Colonic mucosa (tissue), 4 donors: ENCODE results near the gene DDX39A. TPM values are rescaled to one million over a fixed set of nuclear protein-coding genes. Genes with fewer than 3 reads are reported as not detected.
"Not testable (repeated sequence)": the region's sequence is repeated elsewhere in the genome, so short reads cannot be mapped to it uniquely, and the experiment has no call there.

Source experiments
- DNase-seq: peaks from one replicate; pipeline ENCODE4 v3.0.0-alpha.2; 2020
- H3K27ac ChIP-seq: fragments of 200-600 bp; one replicate; pipeline ENCODE4 v1.8.0; 2021
- H3K27me3 ChIP-seq: fragments of 200-600 bp; one replicate; pipeline ENCODE4 v1.8.0; 2021
- H3K36me3 ChIP-seq: fragments of 200-600 bp; one replicate; pipeline ENCODE4 v1.8.0; 2021
- H3K4me1 ChIP-seq: fragments of 200-600 bp; one replicate; pipeline ENCODE4 v1.8.0; 2021; ENCODE audit warnings: mild to moderate bottlenecking
- H3K4me3 ChIP-seq: fragments of 200-600 bp; one replicate; pipeline ENCODE4 v1.8.0; 2021
- H3K9ac ChIP-seq, 2 donors: one replicate each; pipeline ENCODE4 v1.7.0; 2013; ENCODE audit warnings: control low read depth in 2 of 2, low read depth in 2 of 2, low read length in 2 of 2
- H3K9me3 ChIP-seq: fragments of 200-600 bp; one replicate; pipeline ENCODE4 v1.8.0; 2021
- intact Hi-C: fragments of 100-400 bp; cut with DNase I; formaldehyde crosslinking; loops from one replicate; pipeline ENCODE4 v1.14.1; 2022
- total RNA-seq, 2 donors: library from RNA; stranded (reverse); fragmentation: NEBNext Ultra II Directional in 1 of 2; extraction: Animal tissue kit (Norgen Biotek cat#: 25700) in 1 of 2; gene quantifications; one replicate each; pipeline ENCODE4 v1.2.1, GENCODE V29; 2021
- TF ChIP-seq, protein P1 (sequence below): fragments of 200-600 bp; IDR thresholded peaks from one replicate; pipeline ENCODE4 v1.8.0; 2022; ENCODE audit warnings: antibody characterized with exemption, mild to moderate bottlenecking
- donor health status: healthy.
- donor health status: DM: no; HTN: no; CAD: no.
- donor health status: DM: no; HTN: no; CAD: no.

DDX39A gene
- total RNA-seq, 2 donors from 2014 or later = 55.2 to 160 TPM

DNA sequence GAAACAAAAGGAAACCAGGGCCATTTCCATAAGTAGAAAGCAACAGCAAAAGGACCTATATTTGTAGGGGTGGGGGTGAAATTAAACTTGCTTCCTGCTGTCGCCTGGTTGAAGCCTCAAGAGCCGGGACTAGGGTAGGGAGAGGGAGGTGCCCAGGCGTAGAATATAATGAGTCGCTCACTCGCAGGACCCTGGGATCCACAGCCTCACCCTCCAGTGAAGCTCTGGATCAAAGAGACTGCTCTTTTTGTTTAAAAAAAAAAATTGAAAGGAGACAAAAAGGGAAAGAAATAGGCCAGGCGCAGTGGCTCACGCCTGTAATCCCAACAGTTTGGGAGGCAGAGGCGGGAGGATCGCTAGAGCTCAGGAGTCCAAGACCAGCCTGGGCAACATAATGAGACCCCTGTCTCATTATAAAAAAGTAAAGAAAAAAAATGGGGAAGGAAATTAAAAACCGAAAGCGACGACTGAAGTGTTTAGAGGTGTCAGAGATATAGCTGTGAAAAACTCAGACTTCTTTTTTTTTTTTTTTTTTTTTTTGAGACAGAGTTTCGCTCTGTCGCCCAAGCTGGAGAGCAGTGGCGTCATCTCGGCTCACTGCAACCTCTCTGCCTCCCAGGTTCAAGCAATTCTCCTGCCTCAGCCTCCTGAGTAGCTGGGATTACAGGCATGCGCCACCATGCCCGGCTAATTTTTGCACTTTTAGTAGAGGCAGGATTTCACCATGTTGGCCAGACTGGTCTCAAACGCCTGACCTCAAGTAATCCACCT is 48.8 kb downstream of the DDX39A start:
- peaks cover 10% of the 10 kb centered on the region for H3K4me1 ChIP-seq
- peak overlapping the region; percentile 58 for H3K27ac ChIP-seq
- no peak for DNase-seq
- no peaks in the 10 kb centered on the region for H3K27me3 ChIP-seq
- H3K4me3 ChIP-seq = no peak overlapping the region
- TF ChIP-seq, protein P1, sequence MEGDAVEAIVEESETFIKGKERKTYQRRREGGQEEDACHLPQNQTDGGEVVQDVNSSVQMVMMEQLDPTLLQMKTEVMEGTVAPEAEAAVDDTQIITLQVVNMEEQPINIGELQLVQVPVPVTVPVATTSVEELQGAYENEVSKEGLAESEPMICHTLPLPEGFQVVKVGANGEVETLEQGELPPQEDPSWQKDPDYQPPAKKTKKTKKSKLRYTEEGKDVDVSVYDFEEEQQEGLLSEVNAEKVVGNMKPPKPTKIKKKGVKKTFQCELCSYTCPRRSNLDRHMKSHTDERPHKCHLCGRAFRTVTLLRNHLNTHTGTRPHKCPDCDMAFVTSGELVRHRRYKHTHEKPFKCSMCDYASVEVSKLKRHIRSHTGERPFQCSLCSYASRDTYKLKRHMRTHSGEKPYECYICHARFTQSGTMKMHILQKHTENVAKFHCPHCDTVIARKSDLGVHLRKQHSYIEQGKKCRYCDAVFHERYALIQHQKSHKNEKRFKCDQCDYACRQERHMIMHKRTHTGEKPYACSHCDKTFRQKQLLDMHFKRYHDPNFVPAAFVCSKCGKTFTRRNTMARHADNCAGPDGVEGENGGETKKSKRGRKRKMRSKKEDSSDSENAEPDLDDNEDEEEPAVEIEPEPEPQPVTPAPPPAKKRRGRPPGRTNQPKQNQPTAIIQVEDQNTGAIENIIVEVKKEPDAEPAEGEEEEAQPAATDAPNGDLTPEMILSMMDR = no peak
- intact Hi-C loops = no loop called here
- H3K9me3 ChIP-seq = no peaks in the 10 kb centered on the region
- H3K36me3 ChIP-seq = no peaks in the 10 kb centered on the region
- peak overlapping the region; percentile 43 to 51 for H3K9ac ChIP-seq

DNA sequence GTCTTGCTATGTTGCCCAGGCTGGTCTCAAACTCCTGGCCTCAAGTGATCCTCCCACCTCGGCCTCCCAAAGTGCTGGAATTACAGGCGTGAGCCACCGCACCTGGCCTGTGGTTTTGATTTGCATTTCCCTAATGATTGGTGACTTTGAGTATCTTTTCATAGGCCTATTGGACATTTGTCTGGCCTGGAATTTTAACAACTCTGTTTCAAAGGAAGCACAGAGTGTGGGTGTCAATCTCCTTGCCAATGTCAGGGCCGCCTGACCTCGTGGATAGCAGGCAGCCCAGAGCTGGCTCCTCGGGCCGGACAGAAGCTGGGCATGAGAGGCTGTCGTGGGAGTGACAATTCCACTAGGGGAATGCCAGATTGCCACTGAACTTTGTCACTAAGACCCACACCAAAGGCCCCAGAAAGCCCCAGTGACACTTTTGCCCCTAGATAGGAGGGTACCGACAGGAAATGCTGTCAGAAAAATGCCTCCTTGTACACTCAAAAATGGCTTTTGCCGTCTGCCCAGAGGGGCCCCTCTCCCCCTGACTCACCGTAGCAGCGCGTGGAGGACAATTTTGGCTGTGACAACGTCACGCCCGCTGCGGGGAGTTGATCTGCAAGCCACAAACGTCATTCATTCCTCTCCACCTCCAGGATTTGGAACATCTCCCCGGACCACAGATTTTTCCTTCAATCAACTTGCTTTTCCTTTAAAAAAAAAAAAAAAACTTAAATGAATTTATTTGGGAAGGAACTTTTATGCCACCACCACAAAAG is 49.6 kb downstream of the DDX39A start:
- H3K27ac ChIP-seq = peak overlapping the region; percentile 58
- H3K9ac ChIP-seq = peak overlapping the region; percentile 24 to 51
- no peaks in the 10 kb centered on the region for H3K9me3 ChIP-seq
- TF ChIP-seq, protein P1 = no peak
- H3K4me1 ChIP-seq = peaks cover 10% of the 10 kb centered on the region
- no peaks in the 10 kb centered on the region for H3K36me3 ChIP-seq
- H3K27me3 ChIP-seq = no peaks in the 10 kb centered on the region
- intact Hi-C loops = no loop called here
- no peak for DNase-seq
- H3K4me3 ChIP-seq = no peak overlapping the region

DNA sequence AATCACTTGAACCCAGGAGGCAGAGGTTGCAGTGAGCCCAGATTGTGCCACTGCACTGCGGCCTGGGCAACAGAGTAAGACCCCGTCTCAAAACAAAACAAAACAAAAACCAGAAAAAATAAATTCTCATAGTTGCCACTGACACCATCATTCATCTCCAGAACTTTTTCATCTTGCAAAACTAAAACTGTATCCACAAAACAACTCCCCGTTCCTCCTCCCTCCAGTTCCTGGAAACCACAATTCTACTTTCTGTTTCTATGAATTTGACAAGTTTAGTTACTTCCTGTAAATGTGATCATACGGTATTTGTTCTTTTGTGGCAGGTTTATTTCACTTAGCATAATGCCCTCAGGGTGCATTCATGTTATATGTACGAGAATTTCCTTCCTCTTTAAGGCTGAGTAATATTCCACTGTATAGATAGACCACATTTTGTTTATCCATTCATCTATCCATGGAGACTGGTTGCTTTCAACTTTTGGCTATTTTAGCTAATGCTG is 51.1 kb downstream of the DDX39A start:
- no peak overlapping the region for H3K4me3 ChIP-seq
- no peaks in the 10 kb centered on the region for H3K36me3 ChIP-seq
- TF ChIP-seq, protein P1 = no peak
- peaks cover 10% of the 10 kb centered on the region for H3K4me1 ChIP-seq
- no peaks in the 10 kb centered on the region for H3K9me3 ChIP-seq
- no peak for DNase-seq
- intact Hi-C loops = no loop called here
- H3K9ac ChIP-seq = no peak overlapping the region
- peak overlapping the region; percentile 58 for H3K27ac ChIP-seq
- no peaks in the 10 kb centered on the region for H3K27me3 ChIP-seq

DNA sequence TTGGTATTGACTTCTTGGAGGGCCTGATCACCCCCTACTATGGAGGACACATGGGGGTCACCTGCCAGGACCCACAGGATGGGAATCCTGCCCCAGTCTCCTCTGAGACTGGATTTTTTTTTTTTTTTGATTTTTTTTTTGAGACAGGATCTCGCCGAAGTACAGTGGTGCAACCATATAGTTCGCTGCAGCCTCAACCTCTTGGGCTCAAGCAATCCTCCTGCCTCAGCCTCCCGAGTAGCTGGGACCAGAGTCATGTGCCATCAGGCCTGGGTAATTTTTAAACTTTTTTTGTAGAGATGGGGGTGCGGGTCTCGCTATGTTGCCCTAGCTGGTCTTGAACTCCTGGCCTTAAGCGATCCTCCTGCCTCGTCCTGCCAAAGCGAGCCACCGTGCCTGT is 52.1 kb downstream of the DDX39A start:
- Histone ChIP-seq H3K27ac (peak overlapping the region; percentile 58), H3K27me3 (no peaks in the 10 kb centered on the region), H3K36me3 (no peaks in the 10 kb centered on the region), H3K4me3 (no peak overlapping the region), H3K9me3 (no peaks in the 10 kb centered on the region), H3K4me1 (peaks cover 10% of the 10 kb centered on the region), H3K9ac (no peak overlapping the region)
- TF ChIP-seq, protein P1 = no peak
- intact Hi-C loops = no loop called here
- no peak for DNase-seq

DNA sequence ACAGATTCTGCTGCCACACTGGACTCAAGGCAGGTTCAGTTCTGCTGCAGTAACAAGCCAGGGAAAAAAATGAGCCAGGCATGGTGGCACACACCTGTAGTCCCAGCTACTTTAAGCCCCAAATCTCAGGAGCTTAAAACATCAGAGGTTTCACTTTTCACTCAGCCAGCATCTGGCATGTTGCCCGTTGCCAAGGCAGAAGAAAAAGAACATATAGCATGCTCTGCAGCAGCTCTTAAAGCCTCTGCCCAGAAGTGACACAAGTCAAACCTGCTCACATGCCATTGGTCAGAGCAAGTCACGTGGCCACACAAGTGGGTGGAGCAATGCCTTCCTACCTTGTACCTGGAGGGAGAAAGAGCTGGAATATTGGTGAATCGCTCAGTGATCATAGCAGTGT is 52.6 kb downstream of the DDX39A start:
- H3K4me3 ChIP-seq = peak overlapping the region; percentile 8
- intact Hi-C loops = no loop called here
- DNase-seq = peak; percentile 95
- no peaks in the 10 kb centered on the region for H3K27me3 ChIP-seq
- H3K36me3 ChIP-seq = no peaks in the 10 kb centered on the region
- H3K4me1 ChIP-seq = peaks cover 10% of the 10 kb centered on the region
- peak overlapping the region; percentile 58 for H3K27ac ChIP-seq
- no peak overlapping the region for H3K9ac ChIP-seq
- H3K9me3 ChIP-seq = no peaks in the 10 kb centered on the region
- TF ChIP-seq, protein P1 = no peak

DNA sequence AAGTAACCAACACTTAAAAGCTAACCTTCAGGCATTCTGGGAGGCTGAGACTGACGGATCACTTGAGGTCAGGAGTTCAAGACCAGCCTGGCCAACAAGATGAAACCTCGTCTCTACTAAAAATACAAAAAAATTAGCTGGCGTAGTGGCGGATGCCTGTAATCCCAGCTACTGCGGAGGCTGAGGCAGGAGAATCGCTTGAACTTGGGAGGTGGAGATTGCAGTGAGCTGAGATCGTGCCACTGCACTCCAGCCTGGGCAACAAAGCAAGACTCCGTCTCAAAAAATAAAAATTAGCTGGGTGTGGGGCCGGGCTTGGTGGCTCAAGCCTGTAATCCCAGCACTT is 55.1 kb downstream of the DDX39A start:
- Histone ChIP-seq H3K4me1 (peaks cover 10% of the 10 kb centered on the region), H3K27ac (peak overlapping the region; percentile 61), H3K9ac (peak overlapping the region; percentile 19 to 72)
- H3K27me3 ChIP-seq, intact Hi-C loops, H3K4me3 ChIP-seq, H3K36me3 ChIP-seq, H3K9me3 ChIP-seq, DNase-seq: not testable (repeated sequence)
